GM10847 (cell line): ENCODE results near the gene ETF1.

Experiments
- POLR2A ChIP-seq: IDR thresholded peaks from 2 replicates; pipeline ENCODE4 v1.6.1; 2011; ENCODE audit not compliant: insufficient read length; ENCODE audit errors: extremely low read depth

ETF1 gene

GRCh38 chr5:138542956-138543729, at the start of gene ETF1:
Gene ETF1 (minus strand): TSS chr5:138543236. CDS start chr5:138542918, 318 bp downstream.
- peak; percentile 64 for TF ChIP-seq POLR2A

DNA sequence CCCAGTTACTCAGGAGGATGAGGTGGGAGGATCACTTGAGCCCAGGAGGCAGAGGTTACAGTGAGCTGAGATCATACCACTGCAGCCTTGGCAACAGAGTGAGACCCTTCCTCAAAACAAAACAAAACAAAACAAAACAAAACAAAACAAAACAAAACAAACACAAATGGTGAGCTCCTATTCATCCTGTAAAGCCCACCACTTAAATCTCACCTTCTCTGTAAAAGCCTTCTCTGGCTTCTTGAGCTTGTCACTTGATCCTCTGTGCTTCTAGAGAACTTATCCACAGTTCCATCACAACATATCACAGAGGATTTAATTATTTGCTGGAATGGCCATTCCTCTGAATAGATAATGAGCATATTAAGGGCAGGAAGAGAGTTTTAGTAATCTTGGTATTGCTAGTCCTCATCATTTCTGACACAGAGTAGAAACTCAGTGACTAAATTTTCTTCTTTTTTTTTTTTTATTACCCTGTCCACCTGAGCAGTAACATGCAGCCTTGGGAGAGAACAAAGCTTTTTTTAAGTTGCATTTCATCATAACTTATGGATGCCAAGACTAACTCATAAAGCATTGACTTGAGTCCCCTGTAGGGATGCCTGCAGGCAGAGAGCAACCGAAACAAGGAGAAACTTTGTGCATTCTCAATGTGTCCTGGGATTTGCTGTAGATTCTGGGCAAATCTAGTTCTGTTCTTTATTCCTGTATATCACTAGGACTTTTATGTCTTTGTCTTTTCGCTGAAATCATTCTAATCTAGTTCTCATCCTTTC, 45.2 kb upstream of the ETF1 start:
- no peak for TF ChIP-seq POLR2A

- TF ChIP-seq POLR2A = no peak
These were observed 42.1 kb upstream of the ETF1 start for GRCh38 chr5:138585157-138585556.

DNA sequence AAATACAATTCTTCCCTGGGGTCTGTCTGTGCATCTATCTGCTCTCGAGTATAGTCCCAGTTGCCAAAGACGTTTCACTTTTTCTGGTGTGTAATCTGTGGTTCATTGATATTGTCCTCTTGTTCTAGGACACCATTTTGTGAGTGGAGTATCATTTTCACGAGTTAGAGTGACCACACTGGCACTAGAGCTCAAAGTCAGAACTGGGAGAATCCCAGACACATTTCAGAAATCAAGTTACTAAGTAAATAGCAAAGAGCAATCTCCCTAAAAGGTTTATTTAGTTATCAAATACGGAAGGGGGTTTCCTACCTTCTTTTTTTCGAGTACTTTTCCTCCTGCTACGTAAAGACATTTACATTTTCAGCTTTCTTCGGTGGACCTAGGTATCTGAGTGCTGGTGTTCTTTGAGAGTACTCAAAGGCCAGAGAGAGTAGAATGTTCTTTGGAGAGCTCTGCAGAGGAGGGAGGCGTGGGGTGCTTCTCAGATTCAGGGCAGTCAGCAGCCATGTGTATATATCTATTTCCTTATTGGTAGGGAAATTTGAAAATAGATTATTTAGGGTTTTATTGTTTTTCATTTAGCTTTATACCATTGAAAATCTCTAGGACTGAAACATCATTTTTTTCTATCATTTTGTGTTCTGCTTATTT, 41.1 kb upstream of the ETF1 start:
- no peak for TF ChIP-seq POLR2A

GRCh38 chr5:138582959-138583358, 39.9 kb upstream of the ETF1 start:
- TF ChIP-seq POLR2A = no peak

DNA sequence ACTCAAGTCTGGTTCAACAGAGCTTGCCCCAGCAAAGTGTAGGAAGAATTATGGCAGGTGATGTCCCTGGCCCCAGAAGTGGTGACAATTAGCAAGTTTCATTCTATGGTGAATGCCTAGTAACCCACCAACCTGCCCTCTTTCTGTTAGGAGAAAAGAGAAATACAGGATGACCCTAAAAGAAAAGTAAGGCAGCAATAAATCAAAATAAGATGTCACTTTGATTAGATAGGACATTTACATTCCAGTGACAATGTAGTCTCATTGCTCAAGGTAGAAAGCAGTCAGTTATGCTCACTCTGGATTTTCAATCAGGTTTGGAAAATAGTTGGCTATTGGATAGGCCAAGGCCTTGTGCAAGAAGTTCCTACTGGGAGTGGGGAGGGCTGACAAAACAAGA, 37.7 kb upstream of the ETF1 start:
- TF ChIP-seq POLR2A = no peak

DNA sequence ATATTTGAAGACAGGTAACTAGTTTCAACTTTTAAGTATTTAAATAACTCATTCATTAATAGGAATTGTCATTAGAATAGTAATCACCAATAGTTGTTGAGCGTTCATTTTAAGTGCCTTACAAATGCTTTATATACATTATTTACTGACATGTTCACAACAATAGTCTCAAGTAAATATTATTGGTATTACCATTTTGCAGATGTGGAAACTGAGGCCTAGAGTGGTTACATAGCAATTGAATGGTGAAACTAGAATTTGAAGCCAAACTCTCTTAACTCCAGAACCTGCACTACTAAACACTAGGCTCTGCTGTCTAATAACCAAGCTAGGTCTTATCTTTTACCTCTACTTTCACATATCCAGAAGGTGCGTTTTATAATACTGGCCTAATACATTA, 37.0 kb upstream of the ETF1 start:
- no peak for TF ChIP-seq POLR2A

GRCh38 chr5:138579517-138579863, 36.5 kb upstream of the ETF1 start:
- TF ChIP-seq POLR2A = no peak

- TF ChIP-seq POLR2A = no peak
These were observed 34.4 kb upstream of the ETF1 start for GRCh38 chr5:138577452-138577851.

- TF ChIP-seq POLR2A = peak; percentile 79
These were observed 32.4 kb upstream of the ETF1 start, which contains the start of gene HSPA9 for GRCh38 chr5:138575194-138576015. Gene HSPA9 (minus strand): TSS chr5:138575401. CDS start chr5:138575318, 83 bp downstream.

DNA sequence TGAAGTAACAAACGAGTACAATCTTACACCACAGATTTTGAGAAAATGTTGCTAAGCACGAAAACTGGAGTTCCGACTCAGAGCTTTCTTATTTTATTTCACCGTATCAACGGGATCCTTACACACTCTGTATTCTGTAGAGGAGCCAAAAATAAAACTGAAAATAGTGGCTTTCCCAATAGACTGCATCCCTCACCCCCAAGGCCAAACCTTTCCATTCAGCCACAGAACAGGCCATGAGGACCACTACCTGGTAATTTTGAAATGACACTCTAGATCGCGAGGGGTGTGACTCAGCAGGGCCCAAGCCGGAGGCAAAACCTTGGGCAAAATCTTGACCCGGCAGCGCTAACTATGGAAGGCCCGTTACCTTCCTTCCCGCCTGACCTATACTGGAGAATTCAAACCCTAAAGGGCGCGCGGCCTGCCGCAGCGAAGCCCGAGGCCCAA, 31.7 kb upstream of the ETF1 start:
- TF ChIP-seq POLR2A = no peak

DNA sequence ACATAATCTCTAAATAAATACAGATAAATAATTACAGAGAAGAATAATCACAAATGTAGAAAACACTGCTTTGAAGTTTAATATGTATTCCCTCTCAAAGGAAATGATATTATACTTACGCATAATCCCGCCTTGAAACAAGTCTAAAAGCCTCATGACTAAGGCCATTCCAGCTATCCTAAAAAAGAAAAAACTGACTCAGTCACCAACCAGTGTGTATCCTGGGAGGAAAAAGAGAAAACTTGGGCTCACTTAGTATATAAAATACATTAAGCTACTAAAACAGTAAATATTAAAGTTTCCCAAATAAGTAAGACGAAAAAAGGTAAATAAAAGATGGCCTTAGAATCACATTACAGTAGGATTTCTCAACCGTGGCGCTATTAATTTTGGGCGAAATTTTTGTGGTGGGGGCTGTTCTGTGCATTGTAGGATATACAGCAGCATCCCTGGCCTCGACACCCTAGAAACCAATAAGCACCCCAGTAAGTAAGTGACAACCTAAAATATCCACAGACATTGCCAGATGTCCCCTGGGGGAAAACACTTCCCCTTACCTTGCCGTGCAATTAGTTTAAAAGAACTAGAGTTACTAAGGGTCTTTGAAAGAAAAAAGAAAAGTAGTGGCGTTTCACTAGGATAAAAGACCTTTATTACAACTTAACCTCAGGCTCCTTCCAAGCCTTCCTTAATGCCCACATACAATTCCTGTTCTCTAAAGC, 31.1 kb upstream of the ETF1 start:
- no peak for TF ChIP-seq POLR2A

DNA sequence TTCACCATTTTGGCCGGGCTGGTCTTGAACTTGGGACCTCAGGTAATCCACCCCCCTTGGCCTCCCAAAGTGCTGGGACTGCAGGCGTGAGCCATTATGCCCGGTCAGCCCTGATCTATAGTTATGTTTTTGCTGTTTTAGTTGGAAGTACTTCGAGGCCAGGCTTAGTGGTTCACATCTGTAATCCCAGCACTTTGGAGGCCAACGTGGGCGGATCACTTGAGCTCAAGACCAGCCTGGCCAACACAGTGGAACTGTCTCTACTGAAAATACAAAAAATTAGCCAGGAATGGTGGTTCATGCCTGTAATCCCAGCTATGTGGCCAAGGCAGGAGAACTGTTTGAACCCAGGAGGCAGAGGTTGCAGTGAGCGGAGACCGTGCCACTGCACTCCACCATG, 30.2 kb upstream of the ETF1 start:
- no peak for TF ChIP-seq POLR2A

GRCh38 chr5:138570871-138571270, 27.8 kb upstream of the ETF1 start:
- TF ChIP-seq POLR2A = no peak
